K562 (cell line): ENCODE data around the gene CBFA2T2. TPM values are rescaled to one million over a fixed set of nuclear protein-coding genes. Genes with fewer than 3 reads are reported as not detected.
A peak's percentile ranks its signal among the peaks of the same experiment; 100 is the strongest.

Experiments used
- ATF3 ChIP-seq, 2 experiments: fragments of 450-650 bp in 1 of 2; sonication (generic) in 1 of 2; formaldehyde crosslinking in 1 of 2; IDR thresholded peaks in 1 of 2; conservative IDR thresholded peaks in 1 of 2; 2 replicates each; pipeline versions ENCODE4 v1.6.1 to v1.8.1; 2016 to 2023; ENCODE audit warnings: mild to moderate bottlenecking in 2 of 2, moderate library complexity in 2 of 2, inconsistent platforms in 1 of 2, missing genetic modification reagents in 1 of 2
- CHAMP1 ChIP-seq: fragments of 450-650 bp; IDR thresholded peaks from 2 replicates; pipeline ENCODE4 v1.6.1; 2016; ENCODE audit warnings: mild to moderate bottlenecking
- CREB3L1 ChIP-seq: fragments of 450-650 bp; IDR thresholded peaks from 2 replicates; pipeline ENCODE4 v1.6.1; 2014; ENCODE audit warnings: low read depth, mild to moderate bottlenecking, moderate library complexity, borderline replicate concordance
- DACH1 ChIP-seq: fragments of 450-650 bp; IDR thresholded peaks from 2 replicates; pipeline ENCODE4 v1.6.1; 2018; ENCODE audit not compliant: partially characterized antibody
- ERF ChIP-seq: fragments of 450-650 bp; formaldehyde crosslinking; IDR thresholded peaks from 2 replicates; pipeline ENCODE4 v1.4.0; 2020; ENCODE audit warnings: mild to moderate bottlenecking, mixed read lengths
- MCM5 ChIP-seq: fragments of 450-650 bp; IDR thresholded peaks from 2 replicates; pipeline ENCODE4 v1.6.1; 2016; ENCODE audit warnings: low read depth
- MCM7 ChIP-seq, 2 experiments: fragments of 450-650 bp; IDR thresholded peaks; 2 replicates each; pipeline ENCODE4 v1.6.1; 2016 to 2018
- SAFB2 ChIP-seq: fragments of 200-400 bp; formaldehyde crosslinking; IDR thresholded peaks from 2 replicates; pipeline ENCODE4 v1.6.1; 2018; ENCODE audit warnings: borderline replicate concordance, low read length, low read depth, moderate library complexity; ENCODE audit not compliant: severe bottlenecking
- SOX6 ChIP-seq: fragments of 450-650 bp; IDR thresholded peaks from 2 replicates; pipeline ENCODE4 v1.6.1; 2014; ENCODE audit warnings: mild to moderate bottlenecking
- USF2 ChIP-seq: sonication (generic); formaldehyde crosslinking; IDR thresholded peaks from 2 replicates; pipeline ENCODE4 v1.5.0; 2020; ENCODE audit warnings: missing genetic modification reagents
- ZBTB2 ChIP-seq: fragments of 450-650 bp; IDR thresholded peaks from 2 replicates; pipeline ENCODE4 v1.6.1; 2016; ENCODE audit warnings: antibody characterized with exemption
- ZNF253 ChIP-seq: fragments of 250-450 bp; sonication (Bioruptor Pico); conservative IDR thresholded peaks from 2 replicates; pipeline ENCODE4 v1.6.1; 2021; ENCODE audit warnings: mild to moderate bottlenecking
- ZNF586 ChIP-seq: fragments of 450-650 bp; formaldehyde crosslinking; conservative IDR thresholded peaks from 2 replicates; pipeline ENCODE4 v1.4.0; 2020; ENCODE audit warnings: mild to moderate bottlenecking, moderate library complexity
- ZNF764 ChIP-seq: fragments of 250-450 bp; sonication (Bioruptor Pico); IDR thresholded peaks from 2 replicates; pipeline ENCODE4 v1.4.0; 2020; ENCODE audit warnings: low read depth, mild to moderate bottlenecking, moderate library complexity
- polyA plus RNA-seq, 8 experiments: library from polyadenylated mRNA; depleted of rRNA in 4 of 8; stranded (reverse) in 5 of 8; unstranded in 3 of 8; fragments of >200 nt; fragmentation: Nextera tagmentation in 2 of 8; fragmentation: Illumina TruSeq in 1 of 8; extraction: Ambion mirVana in 2 of 8; extraction: Trizol in 1 of 8; gene quantifications; 2 replicates each; pipeline versions ENCODE4 v1.2.1 to v1.2.3, GENCODE V29; 2011 to 2014; ENCODE audit warnings: inconsistent platforms in 1 of 8, missing spikeins in 1 of 8
- total RNA-seq, 7 experiments: library from RNA; depleted of rRNA in 6 of 7; stranded (reverse); fragments of >200 nt in 6 of 7; fragmentation: Illumina TruSeq in 2 of 7; extraction: Trizol in 2 of 7; gene quantifications; 2 replicates each; pipeline versions ENCODE4 v1.2.1 to v1.2.3, GENCODE V29; 2011 to 2021; ENCODE audit warnings: low replicate concordance in 1 of 7

The CBFA2T2 gene
- total and polyA plus RNA-seq, 9 of the 15 experiments (the other 6 are each of a cell fraction or from before 2014, with no cell fraction given) = 0.27 to 9.6 (median 5.8) TPM

- no peak for TF ChIP-seq CHAMP1
- TF ChIP-seq ZBTB2 = peak; percentile 82
- no peak for TF ChIP-seq MCM5
- no peak for TF ChIP-seq DACH1
- TF ChIP-seq ZNF586 (CRISPR knock-in tag) = no peak
- TF ChIP-seq ZNF764 = no peak
- peak; percentile 87; the same call in 1 of the 2 replicates for TF ChIP-seq ERF (CRISPR knock-in tag)
- no peak for TF ChIP-seq SAFB2
- no peak; the same call in 1 of the 2 replicates for TF ChIP-seq CREB3L1
- TF ChIP-seq ATF3 (IDR thresholded peaks at IDR 0.05) = peak; percentile 89
- TF ChIP-seq ATF3 (CRISPR knock-in tag; conservative IDR thresholded peaks at IDR 0.05) = 0 out of 2 replicates have a peak, but pooled peaks have one; percentile 51
- TF ChIP-seq USF2 (CRISPR knock-in tag) = peak; percentile 80
- no peak for TF ChIP-seq ZNF253 (CRISPR knock-in tag)
- peak; percentile 42; the same call in 1 of the 2 replicates for TF ChIP-seq SOX6
- TF ChIP-seq MCM7 (IDR thresholded peaks at IDR 0.05) = no peak
Observed at GRCh38 chr20:33489495-33490022, 337 bp upstream of the CBFA2T2 start (continued).
